Measurements from ENCODE around the gene ZAR1L.

- TF ChIP-seq CTCF (IDR thresholded peaks at IDR 0.05) (no peak), POLR2A (IDR thresholded peaks at IDR 0.05) (no peak)
Observed at GRCh38 chr13:32316028-32316339, 821 bp upstream of the ZAR1L start.

Measured in Peyer's patch (tissue), 4 donors.